ENCODE data around the gene BSDC1. TPM values are rescaled to one million over a fixed set of nuclear protein-coding genes. Genes with fewer than 3 reads are reported as not detected.

BSDC1 gene
- total RNA-seq, 1 experiment from 2014 or later: 45.1 TPM

DNA sequence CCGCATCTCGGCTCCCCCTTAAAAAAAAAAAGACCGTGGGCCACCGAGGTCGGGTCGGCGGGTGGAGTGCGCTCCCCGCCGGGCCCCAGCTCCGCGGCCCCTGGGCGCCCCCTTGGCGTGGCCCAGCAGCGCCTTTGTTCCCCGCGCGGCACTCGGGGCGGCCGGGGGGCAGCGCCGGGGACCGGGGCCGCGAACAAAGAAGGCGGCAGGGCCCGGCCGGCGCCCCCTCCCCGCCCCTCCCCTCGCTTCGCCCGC lies 58.8 kb downstream of the BSDC1 start:
- no peak for DNase-seq
- H3K4me1 ChIP-seq (ENCODE audit: low read length): peaks cover 61% of the 10 kb centered on the region
- H3K27ac ChIP-seq (ENCODE audit: low read length): peak overlapping the region; percentile 89
- peaks cover 16% of the 10 kb centered on the region for H4K20me1 ChIP-seq (ENCODE audit: insufficient read depth, low read depth, low read length)
- H3K9me2 ChIP-seq (replicated peaks; ENCODE audit: insufficient read depth, low read length): no peaks in the 10 kb centered on the region
- H3K79me2 ChIP-seq (ENCODE audit: low read length): peaks cover 16% of the 10 kb centered on the region
- peak overlapping the region; percentile 99 for H3K4me2 ChIP-seq (ENCODE audit: low read depth, low read length, poor library complexity, severe bottlenecking)
- H3K36me3 ChIP-seq (ENCODE audit: insufficient read depth, low read length): peaks cover 28% of the 10 kb centered on the region
- H2AFZ ChIP-seq (ENCODE audit: low read length): no peak overlapping the region
- H3K9ac ChIP-seq (ENCODE audit: low read length): peak overlapping the region; percentile 93
- H3K27me3 ChIP-seq (ENCODE audit: low read length): no peaks in the 10 kb centered on the region
- no peaks in the 10 kb centered on the region for H3K9me3 ChIP-seq (ENCODE audit: low read length)
- H3K4me3 ChIP-seq (ENCODE audit: low read length): peak overlapping the region; percentile 98

DNA sequence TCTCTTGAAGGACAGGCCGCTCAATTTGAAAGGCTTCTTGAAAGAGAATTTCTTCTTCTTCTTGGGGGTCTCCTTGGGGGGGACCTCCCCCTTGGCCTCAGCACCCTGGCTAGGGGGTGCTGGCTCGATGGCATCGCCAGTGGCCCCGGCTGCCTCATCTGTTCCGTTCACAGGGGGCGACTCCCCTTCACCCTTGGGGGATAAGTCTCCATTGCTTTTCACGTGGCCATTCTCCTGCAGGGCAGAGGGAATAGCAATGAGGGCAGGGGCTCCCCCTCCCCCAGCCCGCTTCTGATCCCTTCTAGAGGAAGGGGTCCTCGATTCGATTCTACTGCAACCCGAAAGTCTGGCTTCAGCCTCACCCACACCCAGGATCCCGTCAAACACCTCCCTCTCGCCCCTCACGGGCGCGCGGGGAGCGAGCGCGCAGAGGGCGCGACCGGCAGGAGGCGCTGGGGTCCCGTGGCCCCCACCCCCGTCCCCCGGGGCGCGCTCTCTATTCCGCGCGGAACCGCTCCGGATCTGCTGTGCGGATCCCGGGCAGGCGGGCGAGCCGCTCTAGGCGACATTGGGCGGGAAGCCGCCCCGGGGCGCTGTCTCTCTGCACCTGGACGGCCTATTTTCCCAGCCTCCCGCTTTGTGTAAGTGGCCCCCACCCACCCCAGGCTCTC lies 59.2 kb downstream of the BSDC1 start:
- Histone ChIP-seq H3K79me2 (ENCODE audit: low read length) (peaks cover 16% of the 10 kb centered on the region), H3K9me3 (ENCODE audit: low read length) (no peaks in the 10 kb centered on the region), H3K27ac (ENCODE audit: low read length) (peak overlapping the region; percentile 89), H2AFZ (ENCODE audit: low read length) (no peak overlapping the region), H3K36me3 (ENCODE audit: insufficient read depth, low read length) (peaks cover 33% of the 10 kb centered on the region), H3K9me2 (replicated peaks; ENCODE audit: insufficient read depth, low read length) (no peaks in the 10 kb centered on the region), H3K9ac (ENCODE audit: low read length) (peak overlapping the region; percentile 93), H4K20me1 (ENCODE audit: insufficient read depth, low read depth, low read length) (peaks cover 19% of the 10 kb centered on the region), H3K4me1 (ENCODE audit: low read length) (peaks cover 61% of the 10 kb centered on the region), H3K4me3 (ENCODE audit: low read length) (peak overlapping the region; percentile 98), H3K4me2 (ENCODE audit: low read depth, low read length, poor library complexity, severe bottlenecking) (peak overlapping the region; percentile 99), H3K27me3 (ENCODE audit: low read length) (no peaks in the 10 kb centered on the region)
- peak; percentile 82 for DNase-seq

- Histone ChIP-seq H3K27me3 (ENCODE audit: low read length) (no peaks in the 10 kb centered on the region), H4K20me1 (ENCODE audit: insufficient read depth, low read depth, low read length) (peaks cover 19% of the 10 kb centered on the region), H3K4me3 (ENCODE audit: low read length) (peak overlapping the region; percentile 98), H3K4me1 (ENCODE audit: low read length) (peaks cover 56% of the 10 kb centered on the region), H3K9me3 (ENCODE audit: low read length) (no peaks in the 10 kb centered on the region), H3K36me3 (ENCODE audit: insufficient read depth, low read length) (peaks cover 36% of the 10 kb centered on the region), H3K79me2 (ENCODE audit: low read length) (peaks cover 16% of the 10 kb centered on the region), H3K9ac (ENCODE audit: low read length) (peak overlapping the region; percentile 93), H3K4me2 (ENCODE audit: low read depth, low read length, poor library complexity, severe bottlenecking) (peak overlapping the region; percentile 99), H2AFZ (ENCODE audit: low read length) (no peak overlapping the region), H3K27ac (ENCODE audit: low read length) (peak overlapping the region; percentile 89), H3K9me2 (replicated peaks; ENCODE audit: insufficient read depth, low read length) (no peaks in the 10 kb centered on the region)
- peak; percentile 65 for DNase-seq
These were observed 59.9 kb downstream of the BSDC1 start for GRCh38 chr1:32334274-32334861.

DNA sequence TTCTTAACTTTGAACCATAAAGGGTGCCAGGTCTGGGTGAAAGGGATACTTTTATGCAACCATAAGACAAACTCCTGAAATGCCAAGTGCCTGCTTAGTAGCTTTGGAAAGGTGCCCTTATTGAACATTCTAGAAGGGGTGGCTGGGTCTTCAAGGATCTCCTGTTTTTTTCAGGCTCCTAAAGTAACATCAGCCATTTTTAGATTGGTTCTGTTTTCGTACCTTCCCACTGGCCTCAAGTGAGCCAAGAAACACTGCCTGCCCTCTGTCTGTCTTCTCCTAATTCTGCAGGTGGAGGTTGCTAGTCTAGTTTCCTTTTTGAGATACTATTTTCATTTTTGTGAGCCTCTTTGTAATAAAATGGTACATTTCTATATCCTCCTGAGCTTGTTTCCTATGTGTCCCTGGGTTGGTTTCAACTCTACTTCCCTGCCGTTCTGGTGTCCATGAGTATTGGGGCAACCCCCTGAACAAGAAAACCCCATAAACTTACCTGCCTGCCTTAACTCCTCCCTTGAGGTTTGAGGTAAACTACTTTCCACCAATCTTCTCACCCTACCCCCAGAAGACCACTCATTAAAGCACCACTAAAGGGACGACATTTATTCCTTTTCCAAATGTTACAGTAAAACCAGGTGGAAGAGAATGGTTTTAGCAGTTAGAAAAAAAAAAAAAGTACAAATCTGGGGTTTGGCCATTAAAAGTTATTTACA lies 60.8 kb downstream of the BSDC1 start:
- no peaks in the 10 kb centered on the region for H3K9me2 ChIP-seq (replicated peaks; ENCODE audit: insufficient read depth, low read length)
- H4K20me1 ChIP-seq (ENCODE audit: insufficient read depth, low read depth, low read length): peaks cover 19% of the 10 kb centered on the region
- peaks cover 46% of the 10 kb centered on the region for H3K4me1 ChIP-seq (ENCODE audit: low read length)
- H3K9me3 ChIP-seq (ENCODE audit: low read length): no peaks in the 10 kb centered on the region
- H3K4me2 ChIP-seq (ENCODE audit: low read depth, low read length, poor library complexity, severe bottlenecking): peak overlapping the region; percentile 99
- H3K36me3 ChIP-seq (ENCODE audit: insufficient read depth, low read length): peaks cover 37% of the 10 kb centered on the region
- peak overlapping the region; percentile 93; the same call in 1 of the 2 replicates for H3K9ac ChIP-seq (ENCODE audit: low read length)
- peaks cover 16% of the 10 kb centered on the region for H3K79me2 ChIP-seq (ENCODE audit: low read length)
- H2AFZ ChIP-seq (ENCODE audit: low read length): no peak overlapping the region
- H3K27me3 ChIP-seq (ENCODE audit: low read length): no peaks in the 10 kb centered on the region
- peak; percentile 55 for DNase-seq
- H3K4me3 ChIP-seq (ENCODE audit: low read length): peak overlapping the region; percentile 98
- H3K27ac ChIP-seq (ENCODE audit: low read length): peak overlapping the region; percentile 89

GRCh38 chr1:32332290-32333079 lies 61.8 kb downstream of the BSDC1 start:
- Histone ChIP-seq H3K79me2 (ENCODE audit: low read length) (peaks cover 16% of the 10 kb centered on the region), H3K4me2 (ENCODE audit: low read depth, low read length, poor library complexity, severe bottlenecking) (no peak overlapping the region)

DNA sequence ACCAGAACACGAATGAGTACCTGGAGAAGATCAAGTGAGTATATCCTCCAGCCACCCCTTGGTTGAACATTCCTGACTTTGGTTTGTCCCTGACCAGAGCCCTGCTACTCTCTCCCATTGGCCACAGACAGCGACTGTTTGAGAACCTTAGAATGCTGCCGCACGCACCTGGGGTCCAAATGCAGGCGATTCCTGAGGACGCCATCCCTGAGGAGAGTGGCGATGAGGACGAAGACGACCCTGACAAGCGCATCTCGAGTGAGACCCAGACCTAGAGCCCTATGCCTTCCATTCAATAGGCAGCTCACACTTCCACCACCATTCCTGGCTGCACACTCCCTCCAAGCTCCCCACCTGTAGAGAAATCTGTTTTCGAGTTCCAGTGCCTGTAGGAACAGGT lies 62.7 kb downstream of the BSDC1 start:
- Histone ChIP-seq H4K20me1 (ENCODE audit: insufficient read depth, low read depth, low read length) (peaks cover 23% of the 10 kb centered on the region), H3K27me3 (ENCODE audit: low read length) (no peaks in the 10 kb centered on the region), H3K9ac (ENCODE audit: low read length) (no peak overlapping the region), H3K4me2 (ENCODE audit: low read depth, low read length, poor library complexity, severe bottlenecking) (no peak overlapping the region), H3K4me3 (ENCODE audit: low read length) (no peak overlapping the region), H3K9me2 (replicated peaks; ENCODE audit: insufficient read depth, low read length) (no peaks in the 10 kb centered on the region), H2AFZ (ENCODE audit: low read length) (no peak overlapping the region), H3K36me3 (ENCODE audit: insufficient read depth, low read length) (peaks cover 48% of the 10 kb centered on the region), H3K9me3 (ENCODE audit: low read length) (no peaks in the 10 kb centered on the region), H3K4me1 (ENCODE audit: low read length) (peaks cover 28% of the 10 kb centered on the region), H3K27ac (ENCODE audit: low read length) (no peak overlapping the region), H3K79me2 (ENCODE audit: low read length) (peaks cover 16% of the 10 kb centered on the region)
- no peak for DNase-seq

More at GRCh38 chr1:32332290-32333079, 61.8 kb downstream of the BSDC1 start:
- Histone ChIP-seq H3K4me1 (ENCODE audit: low read length) (peaks cover 37% of the 10 kb centered on the region), H2AFZ (ENCODE audit: low read length) (no peak overlapping the region), H4K20me1 (ENCODE audit: insufficient read depth, low read depth, low read length) (peaks cover 22% of the 10 kb centered on the region), H3K36me3 (ENCODE audit: insufficient read depth, low read length) (peaks cover 43% of the 10 kb centered on the region), H3K27ac (ENCODE audit: low read length) (peak overlapping the region; percentile 89), H3K9ac (ENCODE audit: low read length) (no peak overlapping the region), H3K4me3 (ENCODE audit: low read length) (no peak overlapping the region), H3K27me3 (ENCODE audit: low read length) (no peaks in the 10 kb centered on the region), H3K9me3 (ENCODE audit: low read length) (no peaks in the 10 kb centered on the region), H3K9me2 (replicated peaks; ENCODE audit: insufficient read depth, low read length) (no peaks in the 10 kb centered on the region)
- peak; percentile 55 for DNase-seq

GRCh38 chr1:32330558-32331151 lies 63.6 kb downstream of the BSDC1 start:
- Histone ChIP-seq H4K20me1 (ENCODE audit: insufficient read depth, low read depth, low read length) (peaks cover 23% of the 10 kb centered on the region), H3K27me3 (ENCODE audit: low read length) (no peaks in the 10 kb centered on the region), H3K4me2 (ENCODE audit: low read depth, low read length, poor library complexity, severe bottlenecking) (no peak overlapping the region), H3K9ac (ENCODE audit: low read length) (no peak overlapping the region), H3K4me3 (ENCODE audit: low read length) (no peak overlapping the region), H3K4me1 (ENCODE audit: low read length) (peaks cover 24% of the 10 kb centered on the region), H3K79me2 (ENCODE audit: low read length) (peaks cover 16% of the 10 kb centered on the region), H2AFZ (ENCODE audit: low read length) (no peak overlapping the region), H3K9me3 (ENCODE audit: low read length) (no peaks in the 10 kb centered on the region), H3K9me2 (replicated peaks; ENCODE audit: insufficient read depth, low read length) (no peaks in the 10 kb centered on the region), H3K27ac (ENCODE audit: low read length) (no peak overlapping the region), H3K36me3 (ENCODE audit: insufficient read depth, low read length) (peaks cover 48% of the 10 kb centered on the region)
- no peak for DNase-seq

Data from Karpas-422 (cell line).